GM21786 (cell line): ENCODE data around the gene SLC17A5.
"Not testable (repeated sequence)": the region's sequence is repeated elsewhere in the genome, so short reads cannot be mapped to it uniquely, and the experiment has no call there.

ENCODE experiments used
- ATAC-seq: cut with Tn5 transposase; IDR thresholded peaks from one replicate; pipeline ENCODE4 v1.9.1; 2021; ENCODE audit not compliant: unreplicated experiment

SLC17A5 gene

DNA sequence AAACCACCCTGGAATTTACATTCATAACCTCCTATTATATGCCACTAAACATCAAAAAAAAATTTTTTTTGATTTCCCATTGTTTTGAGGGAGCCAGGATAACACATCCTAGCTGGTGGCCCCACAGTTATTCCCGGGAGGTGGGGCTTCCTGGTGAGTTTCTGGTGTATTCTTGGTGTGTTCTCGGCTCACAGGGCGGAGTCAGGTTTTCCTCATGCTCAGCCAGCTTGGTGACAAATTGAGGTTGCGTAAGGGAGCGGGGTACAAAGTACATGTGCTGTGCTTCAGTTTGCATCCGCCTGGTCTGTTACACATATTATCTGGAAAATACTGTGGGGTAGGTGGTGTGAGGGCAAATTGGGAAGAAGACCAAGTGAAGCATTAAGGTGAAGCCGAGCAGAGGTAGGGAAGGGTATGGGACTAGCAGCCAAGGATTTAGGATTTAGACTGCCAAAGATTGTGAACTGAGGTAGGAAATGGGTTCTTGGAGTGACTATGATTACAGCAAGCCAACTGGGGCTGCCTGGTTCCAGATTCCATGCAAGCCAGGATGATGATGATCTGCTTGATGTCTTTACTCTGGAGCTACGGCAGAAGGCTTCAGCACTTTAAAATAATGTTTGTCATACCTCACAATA is 86.7 kb downstream of the SLC17A5 start:
- no peak for ATAC-seq

DNA sequence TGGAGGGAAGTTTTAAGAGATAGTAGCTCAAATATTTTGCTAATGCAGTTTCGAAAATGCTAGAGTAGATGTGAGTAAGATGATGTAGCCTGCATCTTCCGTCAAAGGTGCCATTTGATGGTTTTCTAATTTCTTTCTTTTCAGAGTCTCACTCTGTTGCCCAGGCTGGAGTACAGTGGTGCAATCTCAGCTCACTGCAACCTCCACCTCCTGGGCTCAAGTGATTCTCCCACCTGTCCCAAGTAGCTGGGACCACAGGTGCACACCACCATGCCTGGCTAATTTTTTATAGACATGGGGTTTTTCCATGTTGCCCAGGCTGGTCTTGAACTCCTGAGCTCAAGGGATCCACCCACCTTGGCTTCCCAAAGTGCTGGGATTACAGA is 87.3 kb downstream of the SLC17A5 start:
- ATAC-seq, result not testable (repeated sequence)

DNA sequence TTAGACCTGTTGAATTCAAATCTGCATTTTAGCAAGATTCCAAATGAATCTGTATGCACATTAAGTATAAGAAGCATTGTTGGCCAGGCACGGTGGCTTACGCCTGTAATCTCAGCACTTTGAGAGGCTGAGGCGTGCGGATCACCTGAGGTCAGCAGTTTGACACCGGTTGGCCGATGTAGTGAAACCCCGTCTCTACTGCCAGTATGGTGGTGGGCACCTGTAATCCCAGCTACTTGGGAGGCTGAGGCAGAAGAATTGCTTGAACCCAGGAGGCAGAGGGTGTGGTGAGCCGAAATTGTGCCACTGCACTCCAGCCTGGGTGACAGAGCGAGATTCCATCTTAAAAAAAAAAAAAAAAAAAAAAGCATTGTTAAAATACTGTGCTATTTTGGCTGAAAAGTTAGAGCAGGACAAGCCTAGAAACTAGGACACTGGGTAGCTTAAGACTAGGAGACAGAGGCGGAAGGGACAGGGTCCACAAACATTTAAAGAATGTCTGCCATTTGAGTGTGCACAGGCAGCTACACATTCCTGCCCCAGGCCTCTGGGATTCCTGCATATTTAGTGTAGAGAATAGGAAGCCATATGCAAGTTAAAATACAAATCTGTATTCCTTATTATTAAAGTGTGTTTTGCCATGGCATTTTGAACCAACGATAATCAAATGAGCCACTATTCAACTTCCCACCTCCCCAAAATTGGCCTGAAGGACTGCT is 87.9 kb downstream of the SLC17A5 start:
- no peak for ATAC-seq

DNA sequence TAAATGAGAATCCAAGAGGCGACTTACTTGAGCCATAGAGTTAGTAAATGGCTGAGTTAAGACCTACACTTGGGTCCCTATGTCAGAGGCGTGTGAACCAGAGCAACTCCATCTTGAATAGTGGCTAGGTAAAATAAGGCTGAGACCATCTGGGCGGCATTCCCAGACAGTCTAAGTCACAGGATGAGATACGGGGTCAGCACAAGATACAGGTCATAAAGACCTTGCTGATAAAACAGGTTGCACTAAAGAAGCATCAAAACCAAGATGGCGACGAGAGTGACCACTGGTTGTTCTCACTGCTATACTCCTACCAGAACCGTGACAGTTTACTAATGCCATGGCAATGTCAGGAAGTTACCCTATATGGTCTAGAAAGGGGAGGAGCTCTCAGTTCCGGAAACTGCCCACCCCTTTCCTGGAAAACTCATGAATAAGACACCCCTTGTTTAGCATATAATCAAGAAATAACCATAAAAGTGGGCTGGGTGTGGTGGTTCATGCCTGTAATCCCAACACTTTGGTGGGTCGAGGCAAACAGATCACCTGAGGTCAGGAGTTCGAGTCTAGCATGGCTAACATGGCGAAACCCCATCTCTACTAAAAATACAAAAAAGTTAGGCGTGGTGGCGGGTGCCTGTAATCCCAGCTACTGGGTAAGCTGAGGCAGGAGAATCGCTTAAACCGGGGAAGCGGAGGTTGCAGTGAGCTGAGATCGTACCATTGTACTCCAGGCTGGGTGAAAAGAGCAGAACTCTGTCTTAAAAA is 89.0 kb downstream of the SLC17A5 start:
- ATAC-seq, result no peak

DNA sequence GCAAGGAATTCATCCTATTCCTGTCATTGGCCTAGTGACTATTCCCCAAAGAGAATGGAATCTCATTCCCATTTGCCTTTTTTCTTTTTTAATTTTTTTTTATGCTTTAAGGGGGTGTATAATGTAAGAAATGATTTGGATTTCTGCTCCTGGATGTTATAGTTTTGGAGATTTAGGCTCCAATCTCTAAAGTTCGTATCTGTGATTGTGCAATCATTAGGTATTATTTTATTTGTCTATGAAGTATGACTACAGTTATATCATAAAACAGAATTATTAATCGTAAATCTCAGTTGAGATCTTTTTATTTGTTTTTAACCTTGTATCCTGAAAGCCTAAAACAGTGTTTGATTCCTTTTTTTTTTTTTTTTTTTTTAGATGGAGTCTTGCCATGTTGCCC is 91.2 kb downstream of the SLC17A5 start:
- ATAC-seq, result no peak

DNA sequence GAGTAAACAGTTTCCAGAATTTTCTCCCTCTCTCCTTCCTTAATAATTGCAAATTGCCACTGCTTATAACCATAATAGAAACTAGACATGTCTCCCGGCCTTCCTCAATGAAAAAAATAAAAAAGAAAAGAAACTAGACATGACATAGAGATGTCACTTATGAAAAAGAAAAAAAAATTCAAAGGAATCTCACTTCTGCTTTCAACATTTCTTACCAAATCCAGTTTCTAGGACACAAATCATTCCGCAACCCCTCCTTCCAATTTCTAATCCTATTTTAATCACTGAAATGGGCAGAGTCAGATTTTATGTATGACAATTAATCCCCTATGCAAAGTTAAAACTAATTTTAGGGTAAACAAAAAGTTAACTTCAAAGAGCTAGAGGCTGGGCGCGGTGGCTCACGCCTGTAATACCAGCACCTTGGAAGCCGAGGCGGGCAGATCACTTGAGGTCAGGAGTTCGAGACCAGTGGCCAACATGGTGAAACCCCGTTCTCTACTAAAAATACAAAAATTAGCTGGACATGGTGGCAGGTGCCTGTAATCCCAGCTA is 92.9 kb downstream of the SLC17A5 start:
- ATAC-seq, result peak; percentile 67

DNA sequence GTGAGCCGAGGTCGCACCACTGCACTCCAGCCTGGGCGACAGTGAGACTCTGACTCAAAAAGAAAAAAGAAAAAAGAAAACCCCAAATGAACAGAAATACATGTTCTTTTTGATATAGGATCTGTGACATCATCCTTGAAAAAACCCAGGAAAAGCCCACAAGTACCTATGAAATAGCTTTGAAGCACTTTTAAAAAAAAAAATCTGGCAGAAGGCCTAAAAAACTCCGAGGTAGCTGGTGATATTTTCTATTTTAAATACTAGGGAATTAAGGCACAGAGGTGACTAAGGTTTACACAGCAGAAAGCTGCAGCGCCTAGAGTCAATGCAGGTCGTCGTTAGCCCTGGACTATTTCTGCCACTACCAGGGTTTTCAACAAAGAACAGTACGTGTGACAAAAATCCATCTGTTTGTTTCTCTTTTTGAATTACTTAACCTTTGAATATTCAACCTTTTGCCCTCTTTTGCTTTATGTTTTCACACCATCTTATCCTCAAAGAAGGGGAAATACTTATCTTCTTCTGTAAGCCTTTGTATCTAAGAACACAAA is 93.5 kb downstream of the SLC17A5 start:
- peak; percentile 43 for ATAC-seq

DNA sequence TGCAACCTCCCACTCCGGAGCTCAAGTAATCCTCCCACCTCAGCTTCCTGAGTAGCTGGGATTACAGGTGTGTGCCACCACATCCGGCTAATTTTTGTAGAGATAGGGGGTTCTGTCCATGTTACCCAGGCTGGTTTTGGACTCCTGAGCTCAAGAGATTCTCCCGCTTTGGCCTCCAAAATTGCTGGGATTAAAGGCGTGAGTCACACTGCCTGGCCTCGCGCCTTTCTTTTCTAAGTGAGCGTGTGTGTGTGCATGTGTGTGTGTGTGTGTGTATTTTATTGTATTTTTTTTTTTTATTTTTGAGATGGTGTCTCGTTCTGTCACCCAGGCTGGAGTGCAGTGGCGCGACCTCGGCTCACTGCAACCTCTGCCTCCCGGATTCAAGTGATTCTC is 94.4 kb downstream of the SLC17A5 start:
- ATAC-seq, result not testable (repeated sequence)

DNA sequence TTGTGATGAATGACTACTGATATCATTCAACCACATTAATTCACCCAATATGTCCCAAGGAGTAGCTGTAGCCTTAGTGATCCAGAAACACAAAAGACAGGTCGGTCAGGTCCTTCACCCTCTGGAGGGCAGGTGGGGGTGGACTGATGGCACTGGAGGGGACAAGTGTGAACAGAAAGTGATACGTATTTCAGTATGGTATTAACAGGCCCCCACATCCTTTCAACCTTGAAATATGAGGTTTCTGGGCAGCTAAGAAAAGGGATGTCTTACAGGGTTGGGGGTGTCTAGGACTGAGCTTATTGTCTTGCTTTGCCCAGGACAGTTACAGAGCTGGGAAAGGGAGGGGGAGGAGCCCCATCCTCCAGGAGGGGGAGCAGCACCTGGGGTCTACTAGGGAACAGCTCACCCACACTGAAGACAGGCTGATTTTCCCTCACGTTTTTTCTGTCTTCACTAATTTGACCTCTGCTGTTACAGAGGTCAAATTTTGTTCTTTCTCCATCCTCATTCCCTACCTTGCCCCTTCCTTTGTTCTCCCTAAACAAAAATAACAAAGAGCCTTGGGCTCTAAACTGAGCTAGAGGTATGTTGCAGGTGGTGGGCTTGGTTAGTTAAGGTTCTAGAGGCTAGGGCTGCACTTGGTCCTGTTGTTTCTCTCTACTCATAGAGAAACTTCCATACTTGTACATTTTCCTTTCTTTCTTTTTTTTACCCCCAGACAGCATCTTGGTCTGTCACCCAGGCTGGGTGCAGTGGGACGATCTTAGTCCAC is 95.0 kb downstream of the SLC17A5 start:
- peak; percentile 46 for ATAC-seq

DNA sequence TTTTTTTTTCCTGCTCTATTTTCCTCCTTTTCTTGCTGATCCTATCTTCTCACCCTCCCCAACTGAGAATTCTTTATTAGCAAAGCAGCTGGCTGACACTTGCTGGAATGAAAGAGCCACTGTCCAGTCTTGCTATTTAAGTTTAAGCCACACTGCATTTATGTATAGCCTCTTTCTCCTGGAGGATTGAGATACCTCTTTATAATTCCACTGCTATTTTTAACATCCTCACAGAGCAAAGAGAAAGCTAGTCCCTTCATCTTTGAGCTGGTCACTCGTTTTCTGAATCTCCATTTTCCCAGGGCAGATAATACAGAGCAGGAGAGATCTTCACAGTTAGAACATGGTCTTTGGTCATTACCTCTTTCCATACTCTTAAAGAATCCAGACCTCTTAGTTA is 97.0 kb downstream of the SLC17A5 start:
- ATAC-seq, result no peak

DNA sequence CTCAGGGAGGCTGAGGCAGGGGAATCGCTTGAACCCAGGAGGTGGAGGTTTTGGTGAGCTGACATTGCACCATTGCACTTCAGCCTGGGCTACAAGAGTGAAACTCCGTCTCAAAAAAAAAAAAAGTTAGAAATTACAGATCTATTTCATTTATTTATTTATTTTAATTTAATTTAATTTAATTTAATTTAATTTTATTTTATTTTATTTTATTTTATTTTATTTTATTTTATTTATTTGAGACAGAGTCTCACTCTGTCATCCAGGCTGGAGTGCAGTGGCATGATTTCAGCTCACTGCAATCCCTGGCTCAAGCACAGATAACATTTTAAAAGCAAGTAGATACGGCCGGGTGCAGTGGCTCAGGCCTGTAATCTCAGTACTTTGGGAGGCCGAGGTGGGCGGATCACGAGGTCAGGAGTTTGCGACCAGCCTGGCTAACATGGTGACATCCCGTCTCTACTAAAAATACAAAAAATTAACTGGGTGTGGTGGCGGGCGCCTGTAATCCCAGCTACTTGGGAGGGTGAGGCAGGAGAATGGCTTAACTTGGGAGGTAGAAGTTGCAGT is 98.3 kb downstream of the SLC17A5 start:
- ATAC-seq, result not testable (repeated sequence)

DNA sequence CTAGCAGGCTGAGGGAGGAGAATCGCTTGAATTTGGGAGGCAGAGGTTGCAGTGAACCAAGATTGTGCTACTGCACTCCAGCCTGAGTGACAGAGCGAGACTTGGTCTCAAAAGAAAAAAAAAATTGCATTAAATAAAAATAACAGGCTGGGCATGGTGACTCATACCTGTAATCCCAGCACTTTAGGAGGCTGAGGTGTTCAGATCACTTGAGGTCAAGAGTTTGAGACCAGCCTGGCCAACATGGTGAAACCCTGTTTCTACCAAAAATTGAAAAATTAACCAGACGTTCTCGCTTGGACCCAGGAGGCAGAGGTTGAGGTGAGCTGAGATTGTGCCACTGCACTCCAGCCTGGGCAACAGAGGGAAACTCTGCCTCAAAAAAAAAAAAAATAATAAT is 102.7 kb downstream of the SLC17A5 start:
- not testable (repeated sequence) for ATAC-seq

DNA sequence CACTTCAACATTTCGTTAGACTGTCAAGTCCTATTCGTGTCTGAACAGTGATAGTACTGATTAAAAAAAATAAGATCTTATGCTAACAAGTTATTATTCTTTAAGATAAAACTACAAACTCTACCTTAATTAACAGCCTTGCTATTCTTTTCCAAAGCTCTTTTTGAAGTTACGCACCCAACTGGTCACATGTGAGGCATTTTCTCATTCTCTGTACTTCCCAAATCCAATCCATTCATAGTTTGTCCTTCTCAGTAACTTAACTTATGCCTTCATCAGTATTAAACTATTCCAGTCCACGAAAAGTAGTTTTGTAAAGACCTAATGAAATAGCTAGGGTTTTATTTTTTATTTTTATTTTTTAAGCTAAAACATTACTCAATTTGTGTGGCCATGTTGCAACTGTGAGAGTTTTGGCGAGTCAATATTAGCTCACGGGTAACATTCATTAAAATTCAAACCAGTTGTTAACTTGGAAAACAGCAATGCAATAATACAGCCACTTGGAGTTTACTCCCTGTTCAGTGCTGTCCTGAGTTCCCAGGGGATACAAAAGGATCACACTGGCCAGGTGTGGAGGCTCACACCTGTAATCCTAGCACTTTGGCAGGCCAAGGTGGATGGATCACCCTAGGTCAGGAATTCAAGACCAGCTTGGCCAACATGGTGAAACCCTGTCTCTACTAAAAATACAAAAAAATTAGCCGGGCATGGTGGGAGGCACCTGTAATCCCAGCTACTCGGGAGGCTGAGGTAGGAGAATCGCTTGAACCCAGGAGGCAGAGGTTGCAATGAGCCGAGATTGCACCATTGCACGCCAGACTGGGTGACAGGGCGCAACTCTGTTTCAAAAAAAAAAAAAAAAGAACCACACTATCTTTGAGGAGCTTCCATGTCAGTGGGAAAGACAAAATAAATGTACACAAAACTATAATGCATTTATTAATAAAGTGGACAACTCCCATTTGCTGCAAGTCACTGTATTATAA is 105.0 kb downstream of the SLC17A5 start:
- ATAC-seq, result no peak

DNA sequence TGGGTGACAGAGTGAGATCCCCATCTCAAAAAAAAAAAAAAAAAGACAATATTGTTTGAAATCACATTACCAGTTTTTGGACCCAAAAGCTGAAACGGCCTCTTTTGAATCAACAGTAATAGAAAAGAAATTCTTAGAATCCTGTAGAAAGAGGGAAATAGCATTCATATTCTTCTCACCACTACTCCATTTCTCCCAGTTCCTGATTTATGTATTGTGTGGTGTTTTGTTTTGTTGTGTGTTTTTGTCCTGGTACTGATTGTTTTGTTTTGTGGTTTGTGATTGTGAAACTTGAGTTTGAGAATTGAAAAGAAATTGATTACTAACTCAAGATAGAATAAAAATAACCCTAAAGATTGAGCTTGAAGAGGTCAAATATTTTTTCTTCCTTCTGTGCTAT is 106.8 kb downstream of the SLC17A5 start:
- no peak for ATAC-seq
